T-helper 2 cell (primary cell): ENCODE measurements around the gene S100A13.
"Not testable (repeated sequence)": the region's sequence is repeated elsewhere in the genome, so short reads cannot be mapped to it uniquely, and the experiment has no call there.

Experiments used
- DNase-seq, 5 experiments: peaks; one replicate each; pipeline versions ENCODE4 v3.0.0 to v3.0.0-alpha.2; 2012 to 2022

The S100A13 gene

GRCh38 chr1:153602749-153603148 is 24.6 kb downstream of the S100A13 start:
- DNase-seq, result no peak

GRCh38 chr1:153599847-153600246 is 27.5 kb downstream of the S100A13 start:
- no peak for DNase-seq

- peak in 1 of 5 experiments; percentile 47 for DNase-seq
Measured at GRCh38 chr1:153598309-153599172, 28.8 kb downstream of the S100A13 start.

GRCh38 chr1:153597206-153597605 is 30.1 kb downstream of the S100A13 start:
- DNase-seq, result peak in 1 of 5 experiments; percentile 65

GRCh38 chr1:153592748-153593147 is 34.6 kb downstream of the S100A13 start:
- DNase-seq, result no peak

GRCh38 chr1:153588482-153588881 is 38.8 kb downstream of the S100A13 start:
- DNase-seq, result no peak

GRCh38 chr1:153588033-153588432 is 39.3 kb downstream of the S100A13 start:
- DNase-seq, result not testable (repeated sequence)

GRCh38 chr1:153587314-153587713 is 40.0 kb downstream of the S100A13 start:
- no peak for DNase-seq

GRCh38 chr1:153586347-153586746 is 41.0 kb downstream of the S100A13 start:
- no peak for DNase-seq

GRCh38 chr1:153585006-153585405 is 42.3 kb downstream of the S100A13 start:
- no peak for DNase-seq

GRCh38 chr1:153583976-153584375 is 43.3 kb downstream of the S100A13 start:
- no peak for DNase-seq

GRCh38 chr1:153583514-153583913 is 43.8 kb downstream of the S100A13 start:
- not testable (repeated sequence) for DNase-seq

- DNase-seq, result not testable (repeated sequence)
Measured at GRCh38 chr1:153582836-153583235, 44.5 kb downstream of the S100A13 start.

- no peak for DNase-seq
Measured at GRCh38 chr1:153578936-153579335, 48.4 kb downstream of the S100A13 start.

- no peak for DNase-seq
Measured at GRCh38 chr1:153578490-153578889, 48.8 kb downstream of the S100A13 start.

- no peak for DNase-seq
Measured at GRCh38 chr1:153577624-153578051, 49.7 kb downstream of the S100A13 start.

- DNase-seq, result no peak
Measured at GRCh38 chr1:153577138-153577537, 50.2 kb downstream of the S100A13 start.

GRCh38 chr1:153575497-153575896 is 51.8 kb downstream of the S100A13 start:
- DNase-seq, result not testable (repeated sequence)

GRCh38 chr1:153575081-153575491 is 52.2 kb downstream of the S100A13 start:
- not testable (repeated sequence) for DNase-seq

- DNase-seq, result no peak
Measured at GRCh38 chr1:153573351-153573750, 54.0 kb downstream of the S100A13 start.

- peak in 2 of 5 experiments; percentile 22 to 56 for DNase-seq
Measured at GRCh38 chr1:153572569-153573015, 54.7 kb downstream of the S100A13 start.

GRCh38 chr1:153571706-153572105 is 55.6 kb downstream of the S100A13 start:
- DNase-seq, result no peak

- no peak for DNase-seq
Measured at GRCh38 chr1:153570874-153571273, 56.4 kb downstream of the S100A13 start.

- DNase-seq, result no peak
Measured at GRCh38 chr1:153569465-153569864, 57.8 kb downstream of the S100A13 start.
